ENCODE measurements around the gene CABLES1.

The CABLES1 gene

DNA sequence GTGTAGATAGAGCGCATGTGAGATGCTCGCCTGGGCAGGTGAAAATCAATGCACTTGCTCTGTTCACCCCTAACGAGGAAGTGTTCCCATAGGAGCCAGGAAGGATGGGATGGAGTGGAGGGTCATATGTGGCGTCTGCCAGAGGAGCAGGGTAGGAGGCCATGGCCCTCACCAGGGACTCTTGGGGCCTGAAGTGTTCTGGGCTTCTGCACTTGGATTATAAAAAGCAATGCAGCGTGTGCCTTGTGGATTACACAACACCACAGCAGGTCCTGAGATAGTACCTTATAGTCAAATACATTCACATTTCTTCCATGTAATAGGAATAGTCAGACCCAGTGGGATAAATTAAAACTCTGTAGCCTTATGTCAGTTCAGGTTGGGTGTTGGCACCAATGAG is 100.1 kb downstream of the CABLES1 start:
- no peak overlapping the region for H3K4me2 ChIP-seq (ENCODE audit: low read depth, low read length, poor library complexity, severe bottlenecking)
- no peaks in the 10 kb centered on the region for H3K79me2 ChIP-seq (ENCODE audit: insufficient read depth, low read length)
- no peak overlapping the region for H2AFZ ChIP-seq (ENCODE audit: low read depth, low read length, severe bottlenecking)
- no peaks in the 10 kb centered on the region for H4K20me1 ChIP-seq (ENCODE audit: low read depth, low read length)
- H3K4me3 ChIP-seq (ENCODE audit: insufficient read depth, low read length, poor library complexity, severe bottlenecking): no peak overlapping the region
- H3K27me3 ChIP-seq (ENCODE audit: low read length): no peaks in the 10 kb centered on the region
- TF ChIP-seq EZH2phosphoT487 (conservative IDR thresholded peaks at IDR 0.05; ENCODE audit: low read length): no peak
- TF ChIP-seq, protein P1, sequence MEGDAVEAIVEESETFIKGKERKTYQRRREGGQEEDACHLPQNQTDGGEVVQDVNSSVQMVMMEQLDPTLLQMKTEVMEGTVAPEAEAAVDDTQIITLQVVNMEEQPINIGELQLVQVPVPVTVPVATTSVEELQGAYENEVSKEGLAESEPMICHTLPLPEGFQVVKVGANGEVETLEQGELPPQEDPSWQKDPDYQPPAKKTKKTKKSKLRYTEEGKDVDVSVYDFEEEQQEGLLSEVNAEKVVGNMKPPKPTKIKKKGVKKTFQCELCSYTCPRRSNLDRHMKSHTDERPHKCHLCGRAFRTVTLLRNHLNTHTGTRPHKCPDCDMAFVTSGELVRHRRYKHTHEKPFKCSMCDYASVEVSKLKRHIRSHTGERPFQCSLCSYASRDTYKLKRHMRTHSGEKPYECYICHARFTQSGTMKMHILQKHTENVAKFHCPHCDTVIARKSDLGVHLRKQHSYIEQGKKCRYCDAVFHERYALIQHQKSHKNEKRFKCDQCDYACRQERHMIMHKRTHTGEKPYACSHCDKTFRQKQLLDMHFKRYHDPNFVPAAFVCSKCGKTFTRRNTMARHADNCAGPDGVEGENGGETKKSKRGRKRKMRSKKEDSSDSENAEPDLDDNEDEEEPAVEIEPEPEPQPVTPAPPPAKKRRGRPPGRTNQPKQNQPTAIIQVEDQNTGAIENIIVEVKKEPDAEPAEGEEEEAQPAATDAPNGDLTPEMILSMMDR (IDR thresholded peaks at IDR 0.05; ENCODE audit: insufficient read depth, low read length, poor library complexity, severe bottlenecking): no peak
- no peak overlapping the region for H3K9ac ChIP-seq (ENCODE audit: low read length)
- peaks cover 11% of the 10 kb centered on the region; the same call in 1 of the 2 replicates for H3F3A ChIP-seq (ENCODE audit: insufficient read depth)
- H3K36me3 ChIP-seq (ENCODE audit: low read length): no peaks in the 10 kb centered on the region
- no peak overlapping the region for H3K27ac ChIP-seq (ENCODE audit: low read depth, low read length)
- H3K9me2 ChIP-seq (replicated peaks; ENCODE audit: insufficient read depth, low read length): no peaks in the 10 kb centered on the region
- no peaks in the 10 kb centered on the region for H3K9me3 ChIP-seq (ENCODE audit: insufficient read depth, low read length)

DNA sequence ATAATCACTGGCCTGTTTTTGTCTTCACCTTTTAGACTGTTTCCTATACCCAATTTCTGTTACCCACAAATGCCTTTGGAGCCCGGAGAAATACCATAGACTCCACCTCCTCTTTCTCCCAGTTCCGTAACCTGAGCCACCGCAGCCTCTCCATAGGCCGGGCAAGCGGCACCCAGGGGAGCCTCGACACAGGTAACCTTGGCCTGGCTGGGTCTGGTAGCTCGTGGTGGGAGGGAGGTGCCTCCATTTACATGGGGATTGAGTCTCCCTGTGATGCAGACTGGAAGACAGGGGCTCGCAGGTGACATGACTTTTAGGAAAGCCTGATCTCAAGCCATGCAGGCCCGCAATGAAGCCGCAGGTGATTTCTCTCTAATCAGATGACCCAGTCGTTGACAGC is 100.6 kb downstream of the CABLES1 start:
- no peaks in the 10 kb centered on the region for H3K36me3 ChIP-seq (ENCODE audit: low read length)
- H3K27ac ChIP-seq (ENCODE audit: low read depth, low read length): no peak overlapping the region

DNA sequence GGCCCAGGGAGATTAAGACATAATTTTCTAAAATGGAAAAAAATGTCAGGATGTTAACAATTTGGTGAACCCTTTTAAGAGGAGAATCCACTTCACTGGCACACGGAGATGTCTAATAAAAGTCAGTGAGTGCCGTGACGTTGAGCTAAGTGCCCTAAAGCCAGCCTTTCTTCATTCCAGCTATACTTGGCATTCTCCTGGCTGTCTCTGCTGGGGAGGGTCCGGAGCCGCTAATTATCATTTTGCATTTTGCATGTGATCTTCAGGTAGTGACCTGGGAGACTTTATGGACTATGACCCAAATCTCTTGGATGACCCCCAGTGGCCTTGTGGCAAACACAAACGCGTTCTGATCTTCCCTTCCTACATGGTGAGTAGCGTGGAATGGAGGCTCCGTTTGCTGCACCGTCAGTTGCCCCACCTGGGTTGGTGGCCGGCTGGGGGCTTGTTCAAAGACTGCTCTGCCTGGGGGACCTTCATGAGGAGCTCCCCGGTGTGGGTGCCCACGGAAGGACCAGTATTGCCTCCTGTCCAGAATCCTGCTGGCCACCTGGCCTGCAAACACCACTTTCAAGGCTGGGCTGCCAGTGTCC is 101.7 kb downstream of the CABLES1 start:
- Histone ChIP-seq H3K79me2 (ENCODE audit: insufficient read depth, low read length) (no peaks in the 10 kb centered on the region), H4K20me1 (ENCODE audit: low read depth, low read length) (no peaks in the 10 kb centered on the region), H2AFZ (ENCODE audit: low read depth, low read length, severe bottlenecking) (no peak overlapping the region), H3F3A (ENCODE audit: insufficient read depth) (peaks cover 4% of the 10 kb centered on the region; the same call in 1 of the 2 replicates), H3K9me3 (ENCODE audit: insufficient read depth, low read length) (no peaks in the 10 kb centered on the region), H3K27ac (ENCODE audit: low read depth, low read length) (no peak overlapping the region), H3K4me2 (ENCODE audit: low read depth, low read length, poor library complexity, severe bottlenecking) (no peak overlapping the region), H3K9ac (ENCODE audit: low read length) (no peak overlapping the region), H3K36me3 (ENCODE audit: low read length) (no peaks in the 10 kb centered on the region), H3K9me2 (replicated peaks; ENCODE audit: insufficient read depth, low read length) (no peaks in the 10 kb centered on the region), H3K27me3 (ENCODE audit: low read length) (no peaks in the 10 kb centered on the region), H3K4me3 (ENCODE audit: insufficient read depth, low read length, poor library complexity, severe bottlenecking) (no peak overlapping the region)
- TF ChIP-seq, protein P1 (IDR thresholded peaks at IDR 0.05; ENCODE audit: insufficient read depth, low read length, poor library complexity, severe bottlenecking): no peak
- no peak for TF ChIP-seq EZH2phosphoT487 (conservative IDR thresholded peaks at IDR 0.05; ENCODE audit: low read length)

More for the DNA sequence above, 100.6 kb downstream of the CABLES1 start:
- Histone ChIP-seq H3K79me2 (ENCODE audit: insufficient read depth, low read length) (no peaks in the 10 kb centered on the region), H3K9me3 (ENCODE audit: insufficient read depth, low read length) (no peaks in the 10 kb centered on the region), H2AFZ (ENCODE audit: low read depth, low read length, severe bottlenecking) (no peak overlapping the region), H3F3A (ENCODE audit: insufficient read depth) (peaks cover 11% of the 10 kb centered on the region; the same call in 1 of the 2 replicates), H3K4me3 (ENCODE audit: insufficient read depth, low read length, poor library complexity, severe bottlenecking) (no peak overlapping the region), H3K9me2 (replicated peaks; ENCODE audit: insufficient read depth, low read length) (no peaks in the 10 kb centered on the region), H3K27me3 (ENCODE audit: low read length) (no peaks in the 10 kb centered on the region), H3K4me2 (ENCODE audit: low read depth, low read length, poor library complexity, severe bottlenecking) (no peak overlapping the region), H4K20me1 (ENCODE audit: low read depth, low read length) (no peaks in the 10 kb centered on the region), H3K9ac (ENCODE audit: low read length) (no peak overlapping the region)
- TF ChIP-seq EZH2phosphoT487 (conservative IDR thresholded peaks at IDR 0.05; ENCODE audit: low read length): no peak

DNA sequence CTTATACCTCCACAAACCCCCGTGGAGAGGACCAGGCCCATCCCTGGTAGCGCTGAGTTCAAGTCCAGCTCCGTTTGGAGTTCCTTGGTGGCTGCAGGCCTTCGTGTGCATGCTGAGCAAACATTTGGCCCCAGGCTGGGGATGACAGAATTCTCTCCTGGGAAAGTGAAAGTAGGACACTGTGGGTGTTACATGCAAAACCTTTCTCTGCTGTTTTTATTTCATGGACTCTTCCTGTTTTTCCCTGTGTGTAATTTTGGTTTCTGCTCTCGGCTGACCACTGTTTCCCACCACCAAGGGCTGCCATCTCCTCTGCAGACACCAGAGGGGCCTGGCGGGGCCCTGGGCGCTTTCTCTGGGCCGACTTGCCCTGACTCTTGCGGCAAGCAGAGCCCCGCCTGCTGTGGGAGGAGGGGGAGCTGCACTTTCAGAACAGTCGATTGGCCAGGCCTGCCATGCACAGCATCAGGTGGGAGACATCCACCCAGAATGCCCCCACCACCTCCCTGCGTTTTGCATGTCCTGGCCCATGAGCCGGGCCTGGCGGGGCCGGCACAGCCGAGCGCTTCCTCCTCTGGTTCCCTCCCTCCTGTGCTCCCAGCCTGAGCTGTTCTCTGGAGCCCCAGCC is 102.4 kb downstream of the CABLES1 start:
- Histone ChIP-seq H3K4me3 (ENCODE audit: insufficient read depth, low read length, poor library complexity, severe bottlenecking) (no peak overlapping the region), H3K36me3 (ENCODE audit: low read length) (no peaks in the 10 kb centered on the region), H4K20me1 (ENCODE audit: low read depth, low read length) (no peaks in the 10 kb centered on the region), H2AFZ (ENCODE audit: low read depth, low read length, severe bottlenecking) (no peak overlapping the region), H3K27ac (ENCODE audit: low read depth, low read length) (no peak overlapping the region), H3K9me2 (replicated peaks; ENCODE audit: insufficient read depth, low read length) (no peaks in the 10 kb centered on the region), H3K27me3 (ENCODE audit: low read length) (no peaks in the 10 kb centered on the region), H3K9me3 (ENCODE audit: insufficient read depth, low read length) (no peaks in the 10 kb centered on the region), H3K79me2 (ENCODE audit: insufficient read depth, low read length) (no peaks in the 10 kb centered on the region), H3K4me2 (ENCODE audit: low read depth, low read length, poor library complexity, severe bottlenecking) (no peak overlapping the region), H3K9ac (ENCODE audit: low read length) (no peak overlapping the region), H3F3A (ENCODE audit: insufficient read depth) (no peaks in the 10 kb centered on the region; the same call in 1 of the 2 replicates)
- no peak for TF ChIP-seq EZH2phosphoT487 (conservative IDR thresholded peaks at IDR 0.05; ENCODE audit: low read length)
- TF ChIP-seq, protein P1 (IDR thresholded peaks at IDR 0.05; ENCODE audit: insufficient read depth, low read length, poor library complexity, severe bottlenecking): no peak

Data from SU-DHL-6 (cell line).